Breast epithelium (tissue), 4 donors: ENCODE measurements around the gene IGF1R. TPM values are rescaled to one million over a fixed set of nuclear protein-coding genes. Genes with fewer than 3 reads are reported as not detected.
"Not testable (repeated sequence)": the region's sequence is repeated elsewhere in the genome, so short reads cannot be mapped to it uniquely, and the experiment has no call there.

ENCODE experiments used
- DNase-seq, 2 donors: peaks; one replicate each; pipeline ENCODE4 v3.0.0-alpha.2; 2019; ENCODE audit warnings: low spot score in 2 of 2
- H3K27ac ChIP-seq, 2 donors: fragments of 200-600 bp; sonication (generic) in 1 of 2; one replicate each; pipeline ENCODE4 v1.5.1; 2016 to 2019; ENCODE audit warnings: mild to moderate bottlenecking in 1 of 2
- H3K27me3 ChIP-seq, 2 donors: fragments of 200-600 bp; sonication (generic) in 1 of 2; one replicate each; pipeline versions ENCODE4 v1.5.1 to v1.6.0; 2017 to 2019; ENCODE audit warnings: control low read depth in 1 of 2, mild to moderate bottlenecking in 1 of 2
- H3K36me3 ChIP-seq: fragments of 200-600 bp; one replicate; pipeline ENCODE4 v1.5.1; 2019
- H3K4me1 ChIP-seq, 2 donors: fragments of 200-600 bp; sonication (generic); one replicate each; pipeline ENCODE4 v1.5.1; 2016 to 2019; ENCODE audit warnings: control low read depth in 1 of 2
- H3K4me3 ChIP-seq, 3 donors: fragments of 200-600 bp; sonication (generic); 1 replicate in 2 of 3; 2 replicates in 1 of 3; pipeline ENCODE4 v1.5.1; 2016 to 2019; ENCODE audit warnings: mild to moderate bottlenecking in 3 of 3, moderate library complexity in 2 of 3
- H3K9me3 ChIP-seq, 2 donors: fragments of 200-600 bp; sonication (generic) in 1 of 2; one replicate each; pipeline ENCODE4 v1.5.1; 2016 to 2019; ENCODE audit warnings: control low read depth in 1 of 2
- CTCF ChIP-seq, 3 donors: fragments of 450-650 bp; IDR thresholded peaks; one replicate each; pipeline ENCODE4 v1.5.1; 2016 to 2017; ENCODE audit warnings: antibody characterized with exemption in 3 of 3, mild to moderate bottlenecking in 3 of 3, moderate library complexity in 3 of 3
- POLR2A ChIP-seq: fragments of 450-650 bp; IDR thresholded peaks from one replicate; pipeline ENCODE4 v1.6.1; 2016; ENCODE audit warnings: antibody characterized with exemption, mild to moderate bottlenecking, moderate library complexity
- POLR2AphosphoS5 ChIP-seq, 3 donors: sonication (generic); formaldehyde crosslinking; IDR thresholded peaks; one replicate each; pipeline ENCODE4 v1.6.1; 2017; ENCODE audit warnings: antibody characterized with exemption in 3 of 3
- intact Hi-C: fragments of 100-400 bp; cut with DNase I; formaldehyde crosslinking; loops from one replicate; pipeline ENCODE4 v1.15.1; 2023; ENCODE audit warnings: low total_unique reads
- total RNA-seq, 3 donors: library from RNA; depleted of rRNA; stranded (reverse); fragments of >200 nt; gene quantifications; one replicate each; pipeline ENCODE4 v1.1.0, GENCODE V29; 2016

The IGF1R gene
- total RNA-seq, 3 donors from 2014 or later = 61.8 to 146 (median 103) TPM

GRCh38 chr15:98617328-98617980 is 30.9 kb upstream of the IGF1R start:
- Histone ChIP-seq H3K27ac (no peak overlapping the region), H3K27me3 (peaks cover 0 to 44% of the 10 kb centered on the region in 2 donors), H3K9me3 (no peaks in the 10 kb centered on the region), H3K4me3 (no peak overlapping the region), H3K36me3 (no peaks in the 10 kb centered on the region), H3K4me1 (no peaks in the 10 kb centered on the region)
- DNase-seq = no peak
- no peak for TF ChIP-seq POLR2A
- TF ChIP-seq CTCF (IDR thresholded peaks at IDR 0.05) = no peak
- TF ChIP-seq POLR2AphosphoS5 (IDR thresholded peaks at IDR 0.05) = no peak
- intact Hi-C loops = no loop called here

GRCh38 chr15:98618576-98618975 is 29.8 kb upstream of the IGF1R start:
- H3K4me3 ChIP-seq, H3K27ac ChIP-seq, H3K4me1 ChIP-seq, intact Hi-C loops, H3K9me3 ChIP-seq, H3K36me3 ChIP-seq: not testable (repeated sequence)
- DNase-seq = peak in 1 of 2 donors; percentile 8
- H3K27me3 ChIP-seq = peaks cover 0 to 50% of the 10 kb centered on the region in 2 donors

- no peak overlapping the region for H3K4me3 ChIP-seq
- no peak for DNase-seq
- H3K9me3 ChIP-seq = no peaks in the 10 kb centered on the region
- no peak overlapping the region for H3K27ac ChIP-seq
- H3K36me3 ChIP-seq = no peaks in the 10 kb centered on the region
- H3K4me1 ChIP-seq = no peaks in the 10 kb centered on the region
- intact Hi-C loops = no loop called here
- TF ChIP-seq POLR2A (no peak), POLR2AphosphoS5 (IDR thresholded peaks at IDR 0.05) (no peak), CTCF (IDR thresholded peaks at IDR 0.05) (no peak)
- peaks cover 0 to 64% of the 10 kb centered on the region in 2 donors for H3K27me3 ChIP-seq
Measured at GRCh38 chr15:98620020-98620419, 28.3 kb upstream of the IGF1R start.

- TF ChIP-seq POLR2AphosphoS5 (IDR thresholded peaks at IDR 0.05) (no peak), CTCF (IDR thresholded peaks at IDR 0.05) (no peak), POLR2A (no peak)
- intact Hi-C loops = no loop called here
Measured at GRCh38 chr15:98621021-98621420, 27.3 kb upstream of the IGF1R start.

GRCh38 chr15:98625614-98626013 is 22.7 kb upstream of the IGF1R start:
- TF ChIP-seq POLR2AphosphoS5 (IDR thresholded peaks at IDR 0.05) (no peak), POLR2A (no peak), CTCF (IDR thresholded peaks at IDR 0.05) (no peak)
- intact Hi-C loops = no loop called here
- Histone ChIP-seq H3K4me1 (no peaks in the 10 kb centered on the region), H3K27me3 (peaks cover 0 to 46% of the 10 kb centered on the region in 2 donors), H3K27ac (no peak overlapping the region), H3K9me3 (no peaks in the 10 kb centered on the region), H3K4me3 (no peak overlapping the region), H3K36me3 (no peaks in the 10 kb centered on the region)
- peak in 1 of 2 donors; percentile 2 for DNase-seq

More at GRCh38 chr15:98621021-98621420, 27.3 kb upstream of the IGF1R start:
- Histone ChIP-seq H3K27ac (no peak overlapping the region), H3K4me1 (no peaks in the 10 kb centered on the region), H3K27me3 (peaks cover 0 to 73% of the 10 kb centered on the region in 2 donors), H3K4me3 (no peak overlapping the region), H3K36me3 (no peaks in the 10 kb centered on the region), H3K9me3 (no peaks in the 10 kb centered on the region)
- DNase-seq = no peak
